K562 (cell line): ENCODE measurements around the gene SHBG. TPM values are rescaled to one million over a fixed set of nuclear protein-coding genes. Genes with fewer than 3 reads are reported as not detected.

Source experiments
- ELF2 ChIP-seq: fragments of 250-450 bp; sonication (Bioruptor Pico); IDR thresholded peaks from 2 replicates; pipeline ENCODE4 v1.5.0; 2021; ENCODE audit warnings: mild to moderate bottlenecking
- GABPB1 ChIP-seq: sonication (generic); formaldehyde crosslinking; IDR thresholded peaks from 2 replicates; pipeline ENCODE4 v1.8.0; 2022; ENCODE audit warnings: mild to moderate bottlenecking, missing genetic modification reagents
- HOXB6 ChIP-seq: fragments of 250-450 bp; sonication (Bioruptor Pico); IDR thresholded peaks from 2 replicates; pipeline ENCODE4 v1.5.1; 2022; ENCODE audit warnings: mild to moderate bottlenecking, borderline replicate concordance
- NFYB ChIP-seq: IDR thresholded peaks from 2 replicates; pipeline ENCODE4 v1.6.1; 2011; ENCODE audit warnings: mild to moderate bottlenecking, moderate library complexity; ENCODE audit not compliant: insufficient read length; ENCODE audit errors: extremely low read depth
- POLR2H ChIP-seq: IDR thresholded peaks from 2 replicates; pipeline ENCODE4 v1.6.1; 2016; ENCODE audit warnings: missing genetic modification characterization, low read depth, mild to moderate bottlenecking, control low read depth, missing compliant biosample characterization, moderate library complexity
- RAD21 ChIP-seq, 2 experiments: fragments of 250-450 bp in 1 of 2; fragments of 450-650 bp in 1 of 2; sonication (Bioruptor Pico) in 1 of 2; formaldehyde crosslinking in 1 of 2; IDR thresholded peaks in 1 of 2; conservative IDR thresholded peaks in 1 of 2; 2 replicates each; pipeline versions ENCODE4 v1.4.0 to v1.8.0; 2020 to 2022; ENCODE audit warnings: mild to moderate bottlenecking in 2 of 2, moderate library complexity in 1 of 2
- RBM25 ChIP-seq: fragments of 200-400 bp; formaldehyde crosslinking; IDR thresholded peaks from 2 replicates; pipeline ENCODE4 v1.6.1; 2018; ENCODE audit warnings: low read length, low read depth, moderate library complexity; ENCODE audit not compliant: severe bottlenecking
- TAF1 ChIP-seq: IDR thresholded peaks from 2 replicates; pipeline ENCODE4 v1.6.1; 2011; ENCODE audit warnings: mild to moderate bottlenecking, low read length, moderate library complexity; ENCODE audit not compliant: insufficient read depth, control insufficient read depth, severe bottlenecking; ENCODE audit errors: extremely low read depth
- YY1 ChIP-seq, 3 experiments: IDR thresholded peaks; 2 replicates each; pipeline ENCODE4 v1.6.1; 2011; ENCODE audit warnings: low read length in 2 of 3, mild to moderate bottlenecking in 2 of 3, moderate library complexity in 2 of 3, borderline replicate concordance in 1 of 3, control low read depth in 1 of 3, low read depth in 1 of 3; ENCODE audit not compliant: insufficient read depth in 3 of 3, insufficient replicate concordance in 2 of 3, control insufficient read depth in 1 of 3, insufficient read length in 1 of 3; ENCODE audit errors: extremely low read depth in 1 of 3
- ZNF551 ChIP-seq: fragments of 250-450 bp; sonication (Bioruptor Pico); IDR thresholded peaks from 2 replicates; pipeline ENCODE4 v1.5.0; 2021; ENCODE audit warnings: mild to moderate bottlenecking, moderate library complexity
- polyA plus RNA-seq, 8 experiments: library from polyadenylated mRNA; depleted of rRNA in 4 of 8; stranded (reverse) in 5 of 8; unstranded in 3 of 8; fragments of >200 nt; fragmentation: Nextera tagmentation in 2 of 8; fragmentation: Illumina TruSeq in 1 of 8; extraction: Ambion mirVana in 2 of 8; extraction: Trizol in 1 of 8; gene quantifications; 2 replicates each; pipeline versions ENCODE4 v1.2.1 to v1.2.3, GENCODE V29; 2011 to 2014; ENCODE audit warnings: inconsistent platforms in 1 of 8, missing spikeins in 1 of 8
- total RNA-seq, 7 experiments: library from RNA; depleted of rRNA in 6 of 7; stranded (reverse); fragments of >200 nt in 6 of 7; fragmentation: Illumina TruSeq in 2 of 7; extraction: Trizol in 2 of 7; gene quantifications; 2 replicates each; pipeline versions ENCODE4 v1.2.1 to v1.2.3, GENCODE V29; 2011 to 2021; ENCODE audit warnings: low replicate concordance in 1 of 7
- TF ChIP-seq, protein P1 (sequence below): fragments of 450-650 bp; conservative IDR thresholded peaks from 2 replicates; pipeline ENCODE4 v1.6.1; 2016; ENCODE audit warnings: missing genetic modification characterization, low read depth, mild to moderate bottlenecking, missing compliant biosample characterization, moderate library complexity
- TF ChIP-seq, protein P2 (sequence below): fragments of 450-650 bp; IDR thresholded peaks from 2 replicates; pipeline ENCODE4 v1.6.1; 2016; ENCODE audit warnings: missing biosample characterization, missing genetic modification characterization
- TF ChIP-seq, protein P3 (sequence below): fragments of 250-450 bp; sonication (Bioruptor Pico); IDR thresholded peaks from 2 replicates; pipeline ENCODE4 v1.5.0; 2021
- TF ChIP-seq, protein P4 (sequence below): fragments of 250-450 bp; sonication (Bioruptor Pico); IDR thresholded peaks from 2 replicates; pipeline ENCODE4 v1.8.0; 2022; ENCODE audit warnings: moderate library complexity, mild to moderate bottlenecking, inconsistent platforms
- TF ChIP-seq, protein P5 (sequence below): fragments of 250-450 bp; sonication (Bioruptor Pico); IDR thresholded peaks from 2 replicates; pipeline ENCODE4 v1.9.0; 2021; ENCODE audit warnings: mild to moderate bottlenecking, inconsistent platforms

The SHBG gene
- total and polyA plus RNA-seq, 9 of the 15 experiments (the other 6 are each of a cell fraction or from before 2014, with no cell fraction given) = not detected

GRCh38 chr17:7614425-7615264, 15.3 kb upstream of the SHBG start, which contains the start of gene FXR2 (continued):
- TF ChIP-seq, protein P1, sequence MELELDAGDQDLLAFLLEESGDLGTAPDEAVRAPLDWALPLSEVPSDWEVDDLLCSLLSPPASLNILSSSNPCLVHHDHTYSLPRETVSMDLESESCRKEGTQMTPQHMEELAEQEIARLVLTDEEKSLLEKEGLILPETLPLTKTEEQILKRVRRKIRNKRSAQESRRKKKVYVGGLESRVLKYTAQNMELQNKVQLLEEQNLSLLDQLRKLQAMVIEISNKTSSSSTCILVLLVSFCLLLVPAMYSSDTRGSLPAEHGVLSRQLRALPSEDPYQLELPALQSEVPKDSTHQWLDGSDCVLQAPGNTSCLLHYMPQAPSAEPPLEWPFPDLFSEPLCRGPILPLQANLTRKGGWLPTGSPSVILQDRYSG (tag) = no peak
- TF ChIP-seq HOXB6 = no peak
- peak; percentile 49 for TF ChIP-seq TAF1
- no peak for TF ChIP-seq POLR2H (tag)
- no peak for TF ChIP-seq RBM25
- TF ChIP-seq, protein P2, sequence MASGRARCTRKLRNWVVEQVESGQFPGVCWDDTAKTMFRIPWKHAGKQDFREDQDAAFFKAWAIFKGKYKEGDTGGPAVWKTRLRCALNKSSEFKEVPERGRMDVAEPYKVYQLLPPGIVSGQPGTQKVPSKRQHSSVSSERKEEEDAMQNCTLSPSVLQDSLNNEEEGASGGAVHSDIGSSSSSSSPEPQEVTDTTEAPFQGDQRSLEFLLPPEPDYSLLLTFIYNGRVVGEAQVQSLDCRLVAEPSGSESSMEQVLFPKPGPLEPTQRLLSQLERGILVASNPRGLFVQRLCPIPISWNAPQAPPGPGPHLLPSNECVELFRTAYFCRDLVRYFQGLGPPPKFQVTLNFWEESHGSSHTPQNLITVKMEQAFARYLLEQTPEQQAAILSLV (tag) = no peak
- peak; percentile 28 to 33; a peak in 3 of 4 replicates for TF ChIP-seq RAD21 (CRISPR knock-in tag; conservative IDR thresholded peaks at IDR 0.05 in 1 of 2, IDR thresholded peaks at IDR 0.05 in 1 of 2)
- TF ChIP-seq NFYB = peak; percentile 67
- no peak for TF ChIP-seq ZNF551
- TF ChIP-seq, protein P3, sequence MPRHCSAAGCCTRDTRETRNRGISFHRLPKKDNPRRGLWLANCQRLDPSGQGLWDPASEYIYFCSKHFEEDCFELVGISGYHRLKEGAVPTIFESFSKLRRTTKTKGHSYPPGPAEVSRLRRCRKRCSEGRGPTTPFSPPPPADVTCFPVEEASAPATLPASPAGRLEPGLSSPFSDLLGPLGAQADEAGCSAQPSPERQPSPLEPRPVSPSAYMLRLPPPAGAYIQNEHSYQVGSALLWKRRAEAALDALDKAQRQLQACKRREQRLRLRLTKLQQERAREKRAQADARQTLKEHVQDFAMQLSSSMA (CRISPR knock-in tag) = no peak
- TF ChIP-seq, protein P4, sequence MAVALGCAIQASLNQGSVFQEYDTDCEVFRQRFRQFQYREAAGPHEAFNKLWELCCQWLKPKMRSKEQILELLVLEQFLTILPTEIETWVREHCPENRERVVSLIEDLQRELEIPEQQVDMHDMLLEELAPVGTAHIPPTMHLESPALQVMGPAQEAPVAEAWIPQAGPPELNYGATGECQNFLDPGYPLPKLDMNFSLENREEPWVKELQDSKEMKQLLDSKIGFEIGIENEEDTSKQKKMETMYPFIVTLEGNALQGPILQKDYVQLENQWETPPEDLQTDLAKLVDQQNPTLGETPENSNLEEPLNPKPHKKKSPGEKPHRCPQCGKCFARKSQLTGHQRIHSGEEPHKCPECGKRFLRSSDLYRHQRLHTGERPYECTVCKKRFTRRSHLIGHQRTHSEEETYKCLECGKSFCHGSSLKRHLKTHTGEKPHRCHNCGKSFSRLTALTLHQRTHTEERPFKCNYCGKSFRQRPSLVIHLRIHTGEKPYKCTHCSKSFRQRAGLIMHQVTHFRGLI = no peak
- TF ChIP-seq, protein P5, sequence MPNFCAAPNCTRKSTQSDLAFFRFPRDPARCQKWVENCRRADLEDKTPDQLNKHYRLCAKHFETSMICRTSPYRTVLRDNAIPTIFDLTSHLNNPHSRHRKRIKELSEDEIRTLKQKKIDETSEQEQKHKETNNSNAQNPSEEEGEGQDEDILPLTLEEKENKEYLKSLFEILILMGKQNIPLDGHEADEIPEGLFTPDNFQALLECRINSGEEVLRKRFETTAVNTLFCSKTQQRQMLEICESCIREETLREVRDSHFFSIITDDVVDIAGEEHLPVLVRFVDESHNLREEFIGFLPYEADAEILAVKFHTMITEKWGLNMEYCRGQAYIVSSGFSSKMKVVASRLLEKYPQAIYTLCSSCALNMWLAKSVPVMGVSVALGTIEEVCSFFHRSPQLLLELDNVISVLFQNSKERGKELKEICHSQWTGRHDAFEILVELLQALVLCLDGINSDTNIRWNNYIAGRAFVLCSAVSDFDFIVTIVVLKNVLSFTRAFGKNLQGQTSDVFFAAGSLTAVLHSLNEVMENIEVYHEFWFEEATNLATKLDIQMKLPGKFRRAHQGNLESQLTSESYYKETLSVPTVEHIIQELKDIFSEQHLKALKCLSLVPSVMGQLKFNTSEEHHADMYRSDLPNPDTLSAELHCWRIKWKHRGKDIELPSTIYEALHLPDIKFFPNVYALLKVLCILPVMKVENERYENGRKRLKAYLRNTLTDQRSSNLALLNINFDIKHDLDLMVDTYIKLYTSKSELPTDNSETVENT (CRISPR knock-in tag) = peak; percentile 84
- peak in 1 of 3 experiments; percentile 36 for TF ChIP-seq YY1 (IDR thresholded peaks at IDR 0.05; ENCODE audit: borderline replicate concordance in 1 of 3, control insufficient read depth in 1 of 3, extremely low read depth in 1 of 3, insufficient read depth in 3 of 3, insufficient read length in 1 of 3, insufficient replicate concordance in 2 of 3, low read depth in 1 of 3, low read length in 2 of 3)
- TF ChIP-seq ELF2 (CRISPR knock-in tag) = no peak
- TF ChIP-seq GABPB1 = no peak; the same call in 1 of the 2 replicates
